Mucosa of rectum (tissue), 2 donors: ENCODE data around the gene MMP7.
"Not testable (repeated sequence)": the region's sequence is repeated elsewhere in the genome, so short reads cannot be mapped to it uniquely, and the experiment has no call there.

ENCODE experiments used
- H3K27ac ChIP-seq, 2 donors: one replicate each; pipeline ENCODE4 v1.7.0; 2013; ENCODE audit warnings: inconsistent platforms in 2 of 2, low read depth in 2 of 2, low read length in 2 of 2
- H3K27me3 ChIP-seq, 2 donors: one replicate each; pipeline ENCODE4 v1.7.0; 2013; ENCODE audit warnings: low read length in 2 of 2; ENCODE audit not compliant: control insufficient read depth in 2 of 2, insufficient read depth in 2 of 2
- H3K36me3 ChIP-seq, 2 donors: one replicate each; pipeline ENCODE4 v1.7.0; 2013; ENCODE audit warnings: low read length in 2 of 2; ENCODE audit not compliant: control insufficient read depth in 2 of 2, insufficient read depth in 2 of 2
- H3K4me1 ChIP-seq, 2 donors: one replicate each; pipeline ENCODE4 v1.7.0; 2013; ENCODE audit warnings: low read length in 2 of 2, mild to moderate bottlenecking in 1 of 2; ENCODE audit not compliant: control insufficient read depth in 2 of 2, insufficient read depth in 2 of 2
- H3K4me3 ChIP-seq, 2 donors: one replicate each; pipeline ENCODE4 v1.7.0; 2013; ENCODE audit warnings: low read length in 2 of 2
- H3K9ac ChIP-seq, 2 donors: one replicate each; pipeline ENCODE4 v1.7.0; 2013; ENCODE audit warnings: low read length in 2 of 2, low read depth in 1 of 2, mild to moderate bottlenecking in 1 of 2
- H3K9me3 ChIP-seq, 2 donors: one replicate each; pipeline ENCODE4 v1.7.0; 2013; ENCODE audit warnings: low read length in 2 of 2; ENCODE audit not compliant: control insufficient read depth in 2 of 2
- donor health status: healthy.
- donor health status: Normal muscosa, but diverticular disease.

MMP7 gene

GRCh38 chr11:102522312-102523188 is 8.0 kb downstream of the MMP7 start:
- no peaks in the 10 kb centered on the region for H3K36me3 ChIP-seq
- no peak overlapping the region for H3K27ac ChIP-seq
- no peaks in the 10 kb centered on the region for H3K27me3 ChIP-seq

GRCh38 chr11:102521121-102521520 is 9.4 kb downstream of the MMP7 start:
- H3K4me3 ChIP-seq = no peak overlapping the region
- no peaks in the 10 kb centered on the region for H3K27me3 ChIP-seq
- H3K36me3 ChIP-seq = no peaks in the 10 kb centered on the region
- no peak overlapping the region for H3K27ac ChIP-seq
- H3K9ac ChIP-seq = no peak overlapping the region
- H3K9me3 ChIP-seq = no peaks in the 10 kb centered on the region
- no peaks in the 10 kb centered on the region for H3K4me1 ChIP-seq

More at GRCh38 chr11:102522312-102523188, 8.0 kb downstream of the MMP7 start:
- Histone ChIP-seq H3K4me3 (no peak overlapping the region), H3K9me3 (no peaks in the 10 kb centered on the region), H3K9ac (no peak overlapping the region), H3K4me1 (no peaks in the 10 kb centered on the region)

GRCh38 chr11:102520514-102520913 is 10.0 kb downstream of the MMP7 start:
- Histone ChIP-seq H3K27ac (no peak overlapping the region), H3K36me3 (no peaks in the 10 kb centered on the region), H3K4me3 (no peak overlapping the region), H3K9me3 (no peaks in the 10 kb centered on the region), H3K27me3 (no peaks in the 10 kb centered on the region), H3K4me1 (no peaks in the 10 kb centered on the region), H3K9ac (no peak overlapping the region)

- no peak overlapping the region for H3K9ac ChIP-seq
- no peak overlapping the region for H3K27ac ChIP-seq
- H3K27me3 ChIP-seq = no peaks in the 10 kb centered on the region
- no peaks in the 10 kb centered on the region for H3K36me3 ChIP-seq
- no peaks in the 10 kb centered on the region for H3K4me1 ChIP-seq
- H3K9me3 ChIP-seq = no peaks in the 10 kb centered on the region
- no peak overlapping the region for H3K4me3 ChIP-seq
Measured at GRCh38 chr11:102518296-102519094, 12.1 kb downstream of the MMP7 start.

- Histone ChIP-seq H3K4me3 (no peak overlapping the region), H3K27ac (no peak overlapping the region), H3K9ac (no peak overlapping the region), H3K9me3 (no peaks in the 10 kb centered on the region), H3K4me1 (no peaks in the 10 kb centered on the region), H3K27me3 (no peaks in the 10 kb centered on the region), H3K36me3 (no peaks in the 10 kb centered on the region)
Measured at GRCh38 chr11:102517670-102518069, 12.9 kb downstream of the MMP7 start.

- Histone ChIP-seq H3K27me3 (no peaks in the 10 kb centered on the region), H3K27ac (no peak overlapping the region), H3K4me3 (no peak overlapping the region), H3K9me3 (no peaks in the 10 kb centered on the region), H3K36me3 (no peaks in the 10 kb centered on the region), H3K4me1 (no peaks in the 10 kb centered on the region), H3K9ac (no peak overlapping the region)
Measured at GRCh38 chr11:102516179-102516578, 14.4 kb downstream of the MMP7 start.

GRCh38 chr11:102513869-102514268 is 16.7 kb downstream of the MMP7 start:
- H3K9me3 ChIP-seq = no peaks in the 10 kb centered on the region
- no peak overlapping the region for H3K4me3 ChIP-seq
- no peaks in the 10 kb centered on the region for H3K27me3 ChIP-seq
- H3K27ac ChIP-seq = no peak overlapping the region
- no peaks in the 10 kb centered on the region for H3K4me1 ChIP-seq
- no peaks in the 10 kb centered on the region for H3K36me3 ChIP-seq
- no peak overlapping the region for H3K9ac ChIP-seq

GRCh38 chr11:102510439-102511135 is 20.0 kb downstream of the MMP7 start:
- H3K9me3 ChIP-seq = no peaks in the 10 kb centered on the region
- no peak overlapping the region for H3K4me3 ChIP-seq
- no peak overlapping the region for H3K9ac ChIP-seq
- no peak overlapping the region for H3K27ac ChIP-seq
- H3K4me1 ChIP-seq = no peaks in the 10 kb centered on the region
- H3K36me3 ChIP-seq = no peaks in the 10 kb centered on the region
- no peaks in the 10 kb centered on the region for H3K27me3 ChIP-seq

- not testable (repeated sequence) for H3K4me1 ChIP-seq, H3K27ac ChIP-seq, H3K9me3 ChIP-seq, H3K4me3 ChIP-seq, H3K27me3 ChIP-seq, H3K9ac ChIP-seq, H3K36me3 ChIP-seq
Measured at GRCh38 chr11:102502831-102503230, 27.7 kb downstream of the MMP7 start.

GRCh38 chr11:102500829-102501228 is 29.7 kb downstream of the MMP7 start:
- H3K4me1 ChIP-seq = peaks cover 0 to 3% of the 10 kb centered on the region in 2 donors
- no peak overlapping the region for H3K4me3 ChIP-seq
- no peaks in the 10 kb centered on the region for H3K9me3 ChIP-seq
- H3K9ac ChIP-seq = no peak overlapping the region
- H3K36me3 ChIP-seq = no peaks in the 10 kb centered on the region
- peaks cover 0 to 2% of the 10 kb centered on the region in 2 donors for H3K27me3 ChIP-seq
- H3K27ac ChIP-seq = no peak overlapping the region
